WTC11 (cell line): ENCODE measurements around the gene PTPRN2. TPM values are rescaled to one million over a fixed set of nuclear protein-coding genes. Genes with fewer than 3 reads are reported as not detected.

Experiments
- ATAC-seq: fragments of 200-7000 bp; cut with Tn5 transposase; 2 replicates; pipeline ENCODE4 v1.10.0; 2021; ENCODE audit warnings: mild to moderate bottlenecking, moderate library complexity
- CTCF ChIA-PET: fragments of 300-600 bp; sonication (Branson Sonifier 250); formaldehyde crosslinking; loops from one replicate; lab custom pipeline; 2021; ENCODE audit warnings: antibody characterized with exemption; lab: Charles Lee
- POLR2A ChIA-PET: fragments of 350-600 bp; sonication (Branson Sonifier 250); formaldehyde crosslinking; loops from one replicate; lab custom pipeline; 2021; ENCODE audit warnings: antibody characterized with exemption; lab: Charles Lee
- DNase-seq: peaks from one replicate; pipeline ENCODE4 v3.0.0; 2021; ENCODE audit warnings: low spot score
- H3K27ac Mint-ChIP-seq: 2 replicates; pipeline ENCODE4 v1.8.0; 2021; ENCODE audit warnings: mixed read lengths
- H3K27me3 Mint-ChIP-seq: 2 replicates; pipeline ENCODE4 v1.8.0; 2021; ENCODE audit warnings: low read depth, mild to moderate bottlenecking, moderate library complexity, mixed read lengths
- H3K36me3 Mint-ChIP-seq: 2 replicates; pipeline ENCODE4 v1.8.0; 2021; ENCODE audit warnings: mixed read lengths
- H3K4me1 Mint-ChIP-seq: 2 replicates; pipeline ENCODE4 v1.8.0; 2022; ENCODE audit warnings: mixed read lengths
- H3K4me3 Mint-ChIP-seq: 2 replicates; pipeline ENCODE4 v1.8.0; 2021; ENCODE audit warnings: mild to moderate bottlenecking, moderate library complexity, mixed read lengths
- H3K9me3 Mint-ChIP-seq: 2 replicates; pipeline ENCODE4 v1.8.0; 2021; ENCODE audit warnings: mixed read lengths
- AFF4 ChIP-seq: sonication (generic); formaldehyde crosslinking; IDR thresholded peaks from 2 replicates; pipeline ENCODE4 v1.8.1; 2023; ENCODE audit warnings: mild to moderate bottlenecking, missing genetic modification reagents, borderline replicate concordance
- CREB1 ChIP-seq: sonication (generic); formaldehyde crosslinking; IDR thresholded peaks from 2 replicates; pipeline ENCODE4 v1.8.0; 2023; ENCODE audit warnings: mild to moderate bottlenecking, missing genetic modification reagents
- E2F5 ChIP-seq: sonication (generic); formaldehyde crosslinking; IDR thresholded peaks from 2 replicates; pipeline ENCODE4 v1.8.1; 2022; ENCODE audit warnings: mild to moderate bottlenecking, moderate library complexity, missing genetic modification reagents
- ERG ChIP-seq: fragments of 250-450 bp; sonication (Bioruptor Pico); IDR thresholded peaks from 2 replicates; pipeline ENCODE4 v1.8.0; 2021; ENCODE audit warnings: mild to moderate bottlenecking
- ETV6 ChIP-seq: sonication (generic); formaldehyde crosslinking; IDR thresholded peaks from 2 replicates; pipeline ENCODE4 v1.8.1; 2022; ENCODE audit warnings: mild to moderate bottlenecking, missing genetic modification reagents
- GABPB1 ChIP-seq: sonication (generic); formaldehyde crosslinking; IDR thresholded peaks from 2 replicates; pipeline ENCODE4 v1.8.1; 2023; ENCODE audit warnings: mild to moderate bottlenecking, missing genetic modification reagents
- HMGA2 ChIP-seq: fragments of 250-450 bp; sonication (Bioruptor Pico); IDR thresholded peaks from 2 replicates; pipeline ENCODE4 v1.4.0; 2021; ENCODE audit warnings: mild to moderate bottlenecking, moderate library complexity
- HMGXB4 ChIP-seq: sonication (generic); formaldehyde crosslinking; IDR thresholded peaks from 2 replicates; pipeline ENCODE4 v1.8.1; 2023; ENCODE audit warnings: mild to moderate bottlenecking, moderate library complexity, missing genetic modification reagents
- IRF2 ChIP-seq: sonication (generic); formaldehyde crosslinking; IDR thresholded peaks from 2 replicates; pipeline ENCODE4 v1.8.0; 2022; ENCODE audit warnings: low read depth, missing genetic modification reagents, borderline replicate concordance
- NFATC4 ChIP-seq: fragments of 250-450 bp; sonication (Bioruptor Pico); IDR thresholded peaks from 2 replicates; pipeline ENCODE4 v1.9.0; 2021; ENCODE audit warnings: mild to moderate bottlenecking
- OVOL2 ChIP-seq: fragments of 250-450 bp; sonication (Bioruptor Pico); IDR thresholded peaks from 2 replicates; pipeline ENCODE4 v1.9.0; 2021; ENCODE audit warnings: mild to moderate bottlenecking, borderline replicate concordance
- PRDM15 ChIP-seq: sonication (generic); formaldehyde crosslinking; IDR thresholded peaks from 2 replicates; pipeline ENCODE4 v1.8.0; 2022; ENCODE audit warnings: missing genetic modification reagents
- RORB ChIP-seq: fragments of 250-450 bp; sonication (Bioruptor Pico); IDR thresholded peaks from 2 replicates; pipeline ENCODE4 v1.9.0; 2021; ENCODE audit warnings: mild to moderate bottlenecking
- SMAD4 ChIP-seq: sonication (generic); formaldehyde crosslinking; IDR thresholded peaks from 2 replicates; pipeline ENCODE4 v1.8.0; 2022; ENCODE audit warnings: mild to moderate bottlenecking, missing genetic modification reagents
- SP1 ChIP-seq: sonication (generic); formaldehyde crosslinking; conservative IDR thresholded peaks from 2 replicates; pipeline ENCODE4 v1.8.1; 2022; ENCODE audit warnings: missing genetic modification reagents
- STAT6 ChIP-seq: sonication (generic); formaldehyde crosslinking; conservative IDR thresholded peaks from 2 replicates; pipeline ENCODE4 v1.8.1; 2023; ENCODE audit warnings: mild to moderate bottlenecking, low read depth, missing genetic modification reagents, moderate library complexity
- TEAD4 ChIP-seq: sonication (generic); formaldehyde crosslinking; IDR thresholded peaks from 2 replicates; pipeline ENCODE4 v1.8.0; 2022; ENCODE audit warnings: mild to moderate bottlenecking, missing genetic modification reagents
- ZNF232 ChIP-seq: sonication (generic); formaldehyde crosslinking; IDR thresholded peaks from 2 replicates; pipeline ENCODE4 v1.8.0; 2022; ENCODE audit warnings: mild to moderate bottlenecking, missing genetic modification reagents
- ZNF263 ChIP-seq: sonication (generic); formaldehyde crosslinking; IDR thresholded peaks from 2 replicates; pipeline ENCODE4 v1.8.1; 2022; ENCODE audit warnings: low read depth, mild to moderate bottlenecking, moderate library complexity, missing genetic modification reagents
- total RNA-seq: library from RNA; stranded (reverse); gene quantifications from 3 replicates; pipeline ENCODE4 v1.2.3, GENCODE V29; 2021

The PTPRN2 gene
- total RNA-seq, 1 experiment from 2014 or later = 4.7 TPM

GRCh38 chr7:158531661-158532060 lies 56.0 kb downstream of the PTPRN2 start:
- Mint-ChIP-seq H3K4me1 (peaks cover 3% of the 10 kb centered on the region), H3K27ac (no peak overlapping the region), H3K4me3 (no peak overlapping the region), H3K36me3 (peaks cover 3% of the 10 kb centered on the region; the same call in 1 of the 2 replicates), H3K9me3 (peaks cover 12% of the 10 kb centered on the region), H3K27me3 (no peaks in the 10 kb centered on the region; the same call in 1 of the 2 replicates)
- no peak for TF ChIP-seq TEAD4
- no peak for TF ChIP-seq AFF4 (CRISPR knock-in tag)
- no peak for TF ChIP-seq ZNF263 (CRISPR knock-in tag)
- TF ChIP-seq SP1 (CRISPR knock-in tag) = no peak
- no peak for TF ChIP-seq RORB
- TF ChIP-seq GABPB1 (CRISPR knock-in tag) = no peak
- TF ChIP-seq ERG (CRISPR knock-in tag) = no peak
- TF ChIP-seq HMGA2 (CRISPR knock-in tag) = no peak
- no peak for TF ChIP-seq PRDM15
- CTCF ChIA-PET = interaction anchor here (0.6 kb wide), 1 partner anchor 127 kb away, joined by 3 read pairs; no protein-coding TSS in a partner anchor
- DNase-seq (no peak), ATAC-seq (no peak)
- POLR2A ChIA-PET = no interaction called here

- Mint-ChIP-seq H3K27me3 (no peaks in the 10 kb centered on the region; the same call in 1 of the 2 replicates), H3K36me3 (peaks cover 3% of the 10 kb centered on the region; the same call in 1 of the 2 replicates), H3K9me3 (peaks cover 7% of the 10 kb centered on the region; the same call in 1 of the 2 replicates), H3K4me1 (peaks cover 3% of the 10 kb centered on the region), H3K4me3 (no peak overlapping the region), H3K27ac (no peak overlapping the region)
- ChIA-PET CTCF (interaction anchor here (0.6 to 1.4 kb wide), 3 partner anchors 35 to 446 kb away, joined by 3 read pairs; no protein-coding TSS in a partner anchor), POLR2A (no interaction called here)
- no peak for ATAC-seq
- DNase-seq = no peak
- no peak for TF ChIP-seq STAT6
- TF ChIP-seq GABPB1 (CRISPR knock-in tag) = no peak
- no peak for TF ChIP-seq NFATC4 (CRISPR knock-in tag)
- TF ChIP-seq ZNF232 (CRISPR knock-in tag) = no peak
- no peak for TF ChIP-seq HMGA2 (CRISPR knock-in tag)
- TF ChIP-seq SMAD4 (CRISPR knock-in tag) = no peak
- TF ChIP-seq HMGXB4 (CRISPR knock-in tag) = no peak
- TF ChIP-seq E2F5 (CRISPR knock-in tag) = no peak
- no peak for TF ChIP-seq OVOL2 (CRISPR knock-in tag)
- no peak for TF ChIP-seq ETV6 (CRISPR knock-in tag)
- no peak for TF ChIP-seq CREB1 (CRISPR knock-in tag)
- TF ChIP-seq IRF2 (CRISPR knock-in tag) = no peak
Observed at GRCh38 chr7:158530800-158531609, 56.6 kb downstream of the PTPRN2 start.
